Astrocyte (in vitro differentiated cells and primary cell): ENCODE measurements around the gene LRP1B. TPM values are rescaled to one million over a fixed set of nuclear protein-coding genes. Genes with fewer than 3 reads are reported as not detected.

Source experiments
- DNase-seq: peaks from one replicate; pipeline ENCODE4 v3.0.0-alpha.2; 2010; ENCODE audit warnings: low read depth
- FAIRE-seq: peaks from 2 replicates; lab custom pipeline; 2011; peaks lifted over from hg19 to GRCh38; lab: Jason Lieb, UNC
- H2AFZ ChIP-seq: 2 replicates; pipeline ENCODE4 v1.6.0; 2012; ENCODE audit warnings: low read depth, low read length, inconsistent platforms
- H3K27ac ChIP-seq: 2 replicates; pipeline ENCODE4 v1.5.1; 2011; ENCODE audit warnings: low read depth, low read length, inconsistent platforms
- H3K27me3 ChIP-seq: 2 replicates; pipeline ENCODE4 v1.6.0; 2011; ENCODE audit warnings: low read length, inconsistent platforms; ENCODE audit not compliant: insufficient read depth
- H3K36me3 ChIP-seq: 2 replicates; pipeline ENCODE4 v1.5.1; 2011; ENCODE audit warnings: low read length, inconsistent platforms; ENCODE audit not compliant: insufficient read depth
- H3K4me1 ChIP-seq: 2 replicates; pipeline ENCODE4 v1.5.1; 2011; ENCODE audit warnings: low read length, inconsistent platforms; ENCODE audit not compliant: insufficient read depth
- H3K4me2 ChIP-seq: 2 replicates; pipeline ENCODE4 v1.6.0; 2012; ENCODE audit warnings: low read length, inconsistent platforms
- H3K4me3 ChIP-seq: 2 replicates; pipeline ENCODE4 v1.5.1; 2011; ENCODE audit warnings: low read depth, mild to moderate bottlenecking, low read length, inconsistent platforms; ENCODE audit not compliant: insufficient read depth
- H3K79me2 ChIP-seq: 2 replicates; pipeline ENCODE4 v1.6.0; 2012; ENCODE audit warnings: mild to moderate bottlenecking, low read length, inconsistent platforms; ENCODE audit not compliant: insufficient read depth
- H3K9ac ChIP-seq: 2 replicates; pipeline ENCODE4 v1.6.0; 2012; ENCODE audit warnings: mild to moderate bottlenecking, low read length, inconsistent platforms
- H3K9me3 ChIP-seq: 2 replicates; pipeline ENCODE4 v1.5.1; 2012; ENCODE audit warnings: low read depth, mild to moderate bottlenecking, low read length, inconsistent platforms; ENCODE audit not compliant: insufficient read depth
- H4K20me1 ChIP-seq: 2 replicates; pipeline ENCODE4 v1.6.0; 2012; ENCODE audit warnings: low read length, inconsistent platforms; ENCODE audit not compliant: insufficient read depth
- H3K27ac Mint-ChIP-seq: one replicate; pipeline ENCODE4 v1.8.0; 2021; ENCODE audit warnings: mild to moderate bottlenecking, mixed read lengths; ENCODE audit not compliant: unreplicated experiment
- H3K27me3 Mint-ChIP-seq: one replicate; pipeline ENCODE4 v1.8.0; 2021; ENCODE audit warnings: low read depth, mixed read lengths; ENCODE audit not compliant: unreplicated experiment
- H3K36me3 Mint-ChIP-seq: one replicate; pipeline ENCODE4 v1.8.0; 2021; ENCODE audit warnings: low read depth, mixed read lengths; ENCODE audit not compliant: unreplicated experiment
- H3K4me1 Mint-ChIP-seq: one replicate; pipeline ENCODE4 v1.8.0; 2021; ENCODE audit warnings: low read depth, mixed read lengths; ENCODE audit not compliant: unreplicated experiment
- H3K4me3 Mint-ChIP-seq: one replicate; pipeline ENCODE4 v1.8.0; 2021; ENCODE audit warnings: mild to moderate bottlenecking, moderate library complexity, mixed read lengths; ENCODE audit not compliant: unreplicated experiment
- H3K9me3 Mint-ChIP-seq: one replicate; pipeline ENCODE4 v1.8.0; 2021; ENCODE audit warnings: mild to moderate bottlenecking, mixed read lengths; ENCODE audit not compliant: unreplicated experiment
- CTCF ChIP-seq: IDR thresholded peaks from 2 replicates; pipeline ENCODE4 v1.5.1; 2011; ENCODE audit warnings: low read depth, mild to moderate bottlenecking, inconsistent platforms, low read length, moderate library complexity; ENCODE audit not compliant: insufficient read depth
- EZH2 ChIP-seq: IDR thresholded peaks from 2 replicates; pipeline ENCODE4 v1.6.1; 2012; ENCODE audit warnings: mild to moderate bottlenecking, low read length, inconsistent platforms; ENCODE audit not compliant: insufficient read depth
- total RNA-seq: library from RNA; stranded (reverse); gene quantifications from 2 replicates; pipeline ENCODE4 v1.2.1, GENCODE V29; 2021

The LRP1B gene
- total RNA-seq, 1 donor from 2014 or later, result 1.5 TPM

- Histone ChIP-seq H3K9me3 (no peaks in the 10 kb centered on the region), H3K9ac (no peak overlapping the region), H4K20me1 (no peaks in the 10 kb centered on the region), H2AFZ (no peak overlapping the region), H3K4me3 (no peak overlapping the region), H3K36me3 (no peaks in the 10 kb centered on the region), H3K4me1 (no peaks in the 10 kb centered on the region), H3K27me3 (no peaks in the 10 kb centered on the region), H3K27ac (no peak overlapping the region), H3K79me2 (no peaks in the 10 kb centered on the region), H3K4me2 (no peak overlapping the region)
- no peak for DNase-seq
- Mint-ChIP-seq H3K36me3 (no peaks in the 10 kb centered on the region), H3K27me3 (no peaks in the 10 kb centered on the region), H3K27ac (no peak overlapping the region), H3K4me1 (no peaks in the 10 kb centered on the region), H3K9me3 (peaks cover 3% of the 10 kb centered on the region), H3K4me3 (no peak overlapping the region)
- FAIRE-seq, result no peak
- TF ChIP-seq CTCF, result no peak
- no peak for TF ChIP-seq EZH2
These were observed 1835.0 kb downstream of the LRP1B start for GRCh38 chr2:140295767-140296166.

DNA sequence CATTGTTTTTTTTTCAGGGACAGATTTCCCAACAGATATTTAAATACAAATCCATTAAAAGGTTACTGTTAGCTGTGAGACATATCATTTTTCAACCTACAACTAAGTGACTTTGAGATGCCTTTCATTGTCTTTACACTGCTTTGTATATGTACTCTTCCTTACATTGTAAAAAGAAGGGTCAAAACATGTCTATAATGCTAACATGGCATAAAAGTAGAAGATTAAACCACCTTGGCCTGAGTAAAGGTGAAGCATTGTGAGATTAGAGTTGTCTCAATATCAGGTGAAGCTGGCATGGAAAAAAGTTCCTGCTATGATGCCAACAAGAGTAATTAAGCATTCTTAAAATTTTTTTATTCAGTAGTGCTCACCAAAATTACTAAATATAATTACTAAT lies 1842.1 kb downstream of the LRP1B start:
- H3K4me2 ChIP-seq, result no peak overlapping the region
- H3K9ac ChIP-seq, result no peak overlapping the region
- Mint-ChIP-seq H3K9me3 (peaks cover 2% of the 10 kb centered on the region), H3K27me3 (no peaks in the 10 kb centered on the region), H3K36me3 (no peaks in the 10 kb centered on the region), H3K4me1 (no peaks in the 10 kb centered on the region), H3K27ac (no peak overlapping the region), H3K4me3 (no peak overlapping the region)
- FAIRE-seq (peak; percentile 26), DNase-seq (no peak)
- no peaks in the 10 kb centered on the region for H3K4me1 ChIP-seq
- no peaks in the 10 kb centered on the region for H3K79me2 ChIP-seq
- H3K27me3 ChIP-seq, result no peaks in the 10 kb centered on the region
- H3K36me3 ChIP-seq, result no peaks in the 10 kb centered on the region
- no peak overlapping the region for H2AFZ ChIP-seq
- H3K4me3 ChIP-seq, result no peak overlapping the region
- no peaks in the 10 kb centered on the region for H4K20me1 ChIP-seq
- TF ChIP-seq EZH2, result no peak
- no peak for TF ChIP-seq CTCF
- H3K27ac ChIP-seq, result no peak overlapping the region
- H3K9me3 ChIP-seq, result no peaks in the 10 kb centered on the region

- Histone ChIP-seq H4K20me1 (no peaks in the 10 kb centered on the region), H3K9ac (no peak overlapping the region), H3K27ac (no peak overlapping the region), H3K79me2 (no peaks in the 10 kb centered on the region), H2AFZ (no peak overlapping the region), H3K9me3 (no peaks in the 10 kb centered on the region), H3K36me3 (no peaks in the 10 kb centered on the region), H3K4me2 (no peak overlapping the region), H3K27me3 (no peaks in the 10 kb centered on the region), H3K4me1 (no peaks in the 10 kb centered on the region), H3K4me3 (no peak overlapping the region)
- DNase-seq, result no peak
- no peak for FAIRE-seq
- H3K9me3 Mint-ChIP-seq, result peaks cover 2% of the 10 kb centered on the region
- no peak overlapping the region for H3K4me3 Mint-ChIP-seq
- TF ChIP-seq CTCF, result no peak
- TF ChIP-seq EZH2, result no peak
- H3K27ac Mint-ChIP-seq, result no peak overlapping the region
- H3K27me3 Mint-ChIP-seq, result no peaks in the 10 kb centered on the region
- H3K36me3 Mint-ChIP-seq, result no peaks in the 10 kb centered on the region
- H3K4me1 Mint-ChIP-seq, result no peaks in the 10 kb centered on the region
These were observed 1842.6 kb downstream of the LRP1B start for GRCh38 chr2:140288213-140288612.
